NCI-H128 (cell line): ENCODE measurements around the gene CNTN1.

Experiments used
- DNase-seq: peaks from one replicate; lab custom pipeline; 2025; ENCODE audit not compliant: unreplicated experiment; lab: John Stamatoyannopoulos, UW

The CNTN1 gene

DNA sequence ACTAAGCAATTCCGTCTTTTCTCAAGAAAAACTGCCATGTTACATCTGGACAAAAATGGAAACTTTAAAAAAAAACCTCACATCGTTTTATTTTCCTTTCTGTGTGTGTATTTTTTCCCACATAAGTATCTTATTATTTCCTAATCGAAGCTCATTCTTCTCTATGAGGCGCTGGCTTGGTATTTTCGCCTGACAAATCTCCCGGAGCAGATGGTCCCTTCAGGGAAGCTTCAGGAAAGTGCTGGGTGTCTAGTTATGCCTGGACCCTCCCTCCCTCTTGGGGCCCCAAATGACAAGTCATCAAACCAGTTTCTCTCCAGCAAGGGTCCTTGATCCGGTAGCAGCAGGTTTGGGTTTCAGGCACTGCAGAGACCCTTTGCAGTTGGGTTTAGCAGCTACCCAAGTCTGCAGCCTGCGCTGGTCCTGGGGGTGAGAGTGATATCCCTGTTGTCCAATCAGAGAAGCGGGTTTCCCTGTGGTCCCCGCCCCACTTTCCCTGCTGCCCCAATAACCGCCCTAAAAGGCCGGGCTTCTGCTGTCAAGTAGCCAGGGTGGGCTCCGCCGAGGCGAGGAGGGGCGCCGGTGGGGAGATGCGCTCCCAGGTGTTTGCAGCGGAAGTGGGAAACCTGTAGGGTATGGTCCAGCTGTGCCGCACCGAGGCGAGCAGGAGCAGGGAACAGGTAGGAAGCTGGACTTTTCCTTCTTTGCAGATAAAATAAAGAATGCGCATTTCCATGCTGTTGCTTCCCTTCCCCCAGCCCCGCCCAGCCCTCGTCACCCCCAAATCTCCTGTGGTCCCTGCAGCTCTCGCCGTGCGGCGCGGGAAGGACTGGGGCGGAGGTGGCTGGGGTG, at the start of gene CNTN1:
Gene CNTN1, plus strand, starts transcription at position 527 of the 852 bp plus-strand sequence.
- DNase-seq = no peak

DNA sequence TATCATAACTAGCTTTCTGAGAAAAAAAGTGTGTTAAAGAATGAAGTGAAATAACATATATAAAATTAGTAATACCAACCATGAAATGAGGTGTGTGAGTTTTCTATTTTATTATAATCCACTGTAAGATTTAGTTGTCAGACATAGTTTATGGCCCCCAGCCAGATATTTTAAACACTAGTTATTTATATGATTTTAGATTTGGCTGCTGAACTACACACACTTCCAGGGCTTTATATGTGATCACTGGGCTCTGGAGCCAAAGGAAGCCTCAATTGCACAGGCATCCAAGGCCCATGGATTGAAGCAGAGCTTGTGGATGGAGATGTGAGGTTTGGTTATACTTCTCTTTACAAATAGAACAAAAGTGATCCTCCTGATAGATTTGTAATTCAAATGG, 48.7 kb upstream of the CNTN1 start:
- DNase-seq = no peak

DNA sequence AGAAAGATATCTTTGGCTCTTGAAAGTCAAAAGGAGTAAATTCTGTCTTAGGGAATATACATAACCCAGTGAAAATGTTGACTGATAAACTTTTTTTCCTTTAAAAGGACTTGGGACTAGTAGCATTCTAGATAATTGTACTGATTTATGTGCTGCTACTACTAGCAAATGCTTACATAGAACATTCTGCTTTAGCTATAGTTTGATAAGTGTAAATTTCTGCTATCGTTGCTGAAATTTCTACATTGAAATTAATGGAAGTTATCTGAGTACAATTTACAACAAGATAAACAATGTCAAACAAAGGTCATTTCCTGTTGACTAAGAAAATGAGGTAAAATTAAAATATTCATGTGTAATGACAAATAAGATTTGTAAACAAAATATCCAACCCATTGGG, 48.3 kb upstream of the CNTN1 start:
- no peak for DNase-seq

DNA sequence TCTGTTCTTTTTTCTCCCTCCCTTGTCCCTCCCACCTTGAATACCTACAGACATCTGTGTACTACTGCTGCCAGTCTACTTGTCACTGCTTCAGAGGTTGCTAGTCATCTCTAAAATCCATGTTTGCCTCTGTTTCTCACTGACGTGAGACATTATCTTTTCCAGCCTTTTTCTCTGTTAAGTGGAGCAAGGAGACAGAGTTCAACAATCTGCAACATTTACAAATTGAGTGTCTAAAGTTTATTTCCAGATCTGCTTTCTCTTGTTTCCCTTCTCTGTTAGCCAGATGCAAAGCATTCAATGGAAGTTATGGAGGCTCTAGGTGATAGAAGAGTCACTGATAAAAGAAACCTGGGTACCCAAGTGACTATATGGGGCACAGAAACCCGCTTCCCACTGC, 47.5 kb upstream of the CNTN1 start:
- no peak for DNase-seq

DNA sequence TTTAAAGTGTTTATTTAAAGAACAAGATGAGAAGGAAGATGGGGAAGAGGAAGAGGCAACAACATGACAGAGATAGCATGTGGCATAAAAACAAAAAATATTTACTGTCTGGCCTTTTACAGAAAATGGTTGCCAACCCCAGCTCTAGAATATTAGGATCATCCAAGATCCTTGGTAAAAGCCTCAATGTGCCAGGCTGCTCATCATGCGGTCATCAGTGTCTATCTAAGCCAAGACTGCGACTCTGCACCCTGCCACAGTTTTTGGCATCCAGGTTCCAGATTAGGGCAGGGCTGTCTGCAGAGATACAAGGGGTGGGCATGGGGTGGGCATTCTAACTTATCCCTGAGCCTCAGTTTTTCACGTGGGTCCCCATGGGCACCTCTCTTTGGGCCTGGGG, 46.9 kb upstream of the CNTN1 start:
- DNase-seq = no peak

DNA sequence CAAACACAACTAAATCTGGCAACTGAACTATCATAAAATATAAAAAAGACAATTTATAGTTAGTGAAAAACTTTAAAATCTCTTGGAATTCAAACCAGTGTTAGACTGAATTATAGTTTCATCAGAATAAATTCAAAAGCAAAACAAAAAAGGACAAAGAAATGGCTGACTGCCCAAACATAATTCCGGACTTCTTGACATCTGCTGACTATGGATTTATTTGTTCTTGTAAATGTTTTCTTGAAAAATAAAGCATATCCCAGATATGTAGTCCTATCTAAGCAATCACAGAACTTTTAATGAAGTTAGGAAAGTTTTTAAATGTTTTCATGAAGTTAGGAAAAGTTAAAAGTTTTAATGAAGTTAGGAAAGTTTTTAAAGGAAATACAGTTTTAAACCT, 45.8 kb upstream of the CNTN1 start:
- no peak for DNase-seq

DNA sequence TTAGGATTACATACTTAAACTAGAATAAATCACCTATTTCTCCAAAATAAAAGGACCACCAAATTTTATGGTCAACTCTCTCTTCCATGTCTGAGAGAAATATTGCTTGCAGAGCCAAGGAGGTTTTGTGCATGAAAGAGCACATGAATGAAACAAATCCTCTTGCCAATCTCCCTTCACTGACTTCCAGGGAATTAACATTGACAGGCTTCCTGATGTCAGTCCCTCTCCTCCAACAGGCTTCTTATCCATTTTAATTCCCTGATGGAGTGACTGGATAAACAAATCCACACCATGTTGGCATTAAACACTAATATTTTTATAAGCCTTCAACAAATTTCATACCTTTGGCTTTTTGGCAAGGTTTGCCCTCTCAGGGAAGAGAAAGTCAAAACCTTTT, 45.3 kb upstream of the CNTN1 start:
- DNase-seq = no peak

DNA sequence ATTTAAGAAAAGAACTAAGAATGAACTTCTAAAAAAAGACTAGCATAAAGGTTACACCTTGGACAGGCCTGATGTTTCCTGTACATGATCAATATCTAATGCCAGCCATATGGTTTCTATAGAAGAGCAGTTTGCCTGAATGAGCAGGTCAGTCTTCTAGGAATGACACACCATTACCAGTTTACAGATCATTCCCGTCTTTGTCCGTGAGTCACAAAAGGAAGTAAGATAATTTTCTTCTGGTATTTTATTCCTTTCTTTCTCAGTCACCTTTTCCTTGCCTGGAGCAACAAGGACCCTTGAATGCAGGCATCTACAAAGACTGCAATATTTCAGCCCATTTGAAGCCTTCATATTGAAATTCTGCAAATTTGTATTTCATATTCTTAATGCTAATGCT, 44.6 kb upstream of the CNTN1 start:
- no peak for DNase-seq

DNA sequence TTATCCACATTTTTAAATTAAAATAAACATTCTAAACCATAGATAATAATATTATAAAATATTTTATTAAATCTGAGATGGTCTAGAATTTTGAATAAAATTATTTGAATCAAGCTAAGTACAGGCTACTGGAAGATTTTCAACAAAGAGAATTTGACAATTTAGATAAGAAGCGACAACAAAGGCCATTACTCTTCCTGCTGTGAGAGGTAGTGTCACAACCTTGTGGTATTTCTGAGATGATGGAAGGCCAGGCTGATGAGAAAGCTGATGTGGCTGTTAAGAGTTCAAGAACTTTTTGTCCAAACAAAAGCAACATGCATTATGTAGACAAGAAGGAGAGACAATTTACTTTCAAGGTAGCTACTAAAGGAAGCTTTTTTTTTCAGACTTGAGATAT, 43.7 kb upstream of the CNTN1 start:
- DNase-seq = no peak

DNA sequence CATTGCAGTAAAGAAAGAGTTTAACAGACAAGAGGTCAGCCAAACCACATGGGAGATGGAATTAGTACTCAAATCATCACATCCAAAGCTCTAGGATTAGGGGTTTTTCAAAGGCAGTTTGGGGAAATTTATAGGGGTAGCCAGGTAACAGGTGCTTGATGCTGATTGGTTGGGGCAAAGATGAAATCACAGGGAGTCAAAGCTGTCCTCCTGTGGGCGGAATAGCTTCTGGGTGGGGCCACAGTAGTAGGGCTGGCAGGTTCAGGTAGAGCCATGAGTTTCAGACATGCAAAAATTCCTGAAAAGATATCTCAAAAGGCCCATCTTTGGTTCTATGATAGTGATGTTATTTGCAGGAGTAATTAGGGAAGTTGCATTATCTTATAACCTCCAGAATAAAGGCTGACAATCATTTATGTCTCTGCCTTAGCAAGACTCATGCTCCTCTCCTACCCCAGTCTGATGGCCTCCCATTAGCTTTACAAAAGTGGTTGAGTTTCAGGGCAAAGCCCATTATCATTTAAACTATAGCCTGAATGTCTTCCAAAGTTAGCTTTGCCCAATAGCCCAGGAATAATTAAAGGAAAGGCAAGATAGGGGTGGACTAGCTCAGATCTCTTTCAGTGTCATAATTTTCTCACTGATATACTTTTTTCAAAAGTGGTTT, 42.1 kb upstream of the CNTN1 start:
- DNase-seq = no peak

DNA sequence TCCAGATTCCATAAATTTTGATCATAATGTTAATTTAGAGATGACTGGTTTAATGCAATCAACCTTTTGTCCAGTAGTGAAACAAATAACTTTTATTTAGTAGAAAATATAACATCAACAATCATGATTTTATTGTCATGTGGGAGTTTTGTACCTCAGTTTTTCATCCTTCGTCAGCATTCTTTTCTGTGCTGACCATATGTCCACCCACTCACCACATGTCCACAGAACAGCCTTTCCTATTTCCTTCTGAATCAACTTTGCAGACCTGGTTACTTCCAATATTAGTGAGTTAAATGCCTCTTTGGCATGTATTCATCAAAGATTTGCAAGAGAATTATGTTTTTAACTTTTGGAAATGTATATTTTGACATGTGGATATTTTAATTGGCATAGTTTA, 36.8 kb upstream of the CNTN1 start:
- DNase-seq = no peak

DNA sequence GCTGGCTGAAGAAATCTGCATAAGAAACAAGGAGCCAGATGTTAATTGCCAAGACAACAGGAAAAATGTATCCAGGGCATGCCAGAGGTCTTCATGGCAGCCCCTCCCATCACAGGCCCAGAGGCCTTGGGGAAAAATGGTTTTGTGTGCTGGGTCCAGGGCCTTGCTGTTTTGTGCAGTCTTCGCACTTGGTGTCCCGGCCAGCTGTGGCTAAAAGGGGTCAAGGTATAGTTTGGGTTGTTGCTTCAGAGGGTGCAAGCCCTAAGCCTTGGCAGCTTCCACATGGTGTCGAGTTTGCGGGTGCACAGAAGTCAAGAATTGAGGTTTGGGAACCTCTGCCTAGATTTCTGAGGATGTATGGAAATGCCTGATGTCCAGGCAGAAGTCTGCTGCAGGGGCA, 29.9 kb upstream of the CNTN1 start:
- DNase-seq = no peak

DNA sequence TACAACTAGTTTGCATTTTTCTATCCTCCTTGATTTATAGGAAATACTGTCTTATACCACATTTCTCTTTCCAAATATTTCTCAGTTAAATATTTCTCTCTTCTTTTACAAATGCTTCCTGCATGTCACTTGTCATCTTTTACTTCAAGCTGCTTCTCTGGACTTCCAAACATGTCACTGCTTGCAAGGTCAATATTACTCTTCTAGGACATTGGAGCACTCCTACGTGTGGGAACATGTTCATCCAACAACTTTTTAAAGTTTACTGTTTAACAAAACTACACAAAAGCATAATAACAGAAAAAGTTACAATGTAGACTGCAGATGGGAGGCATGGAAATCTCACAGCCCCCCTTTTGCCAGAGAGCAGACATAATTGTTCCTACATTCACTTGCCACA, 28.5 kb upstream of the CNTN1 start:
- no peak for DNase-seq

DNA sequence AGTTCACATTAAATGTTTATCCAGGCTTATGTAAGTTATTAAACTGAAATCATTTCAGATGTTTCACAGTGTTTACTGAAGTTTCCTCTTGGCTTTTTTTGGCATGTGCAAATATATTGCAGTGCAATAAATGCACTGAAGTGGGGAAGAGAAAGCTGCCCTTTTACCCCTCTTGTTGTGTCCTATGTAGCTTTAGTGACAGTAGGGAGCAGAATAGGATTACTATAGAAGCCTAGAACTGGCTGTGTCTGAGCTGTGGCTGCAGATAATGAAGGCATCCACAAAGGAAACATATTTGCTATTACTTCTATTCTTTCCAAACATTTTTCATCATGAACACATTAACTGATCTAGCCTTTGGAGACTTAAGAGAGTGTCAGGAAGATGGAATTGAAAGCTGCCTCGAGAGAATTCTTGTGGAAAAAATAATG, 24.1 kb upstream of the CNTN1 start:
- no peak for DNase-seq

DNA sequence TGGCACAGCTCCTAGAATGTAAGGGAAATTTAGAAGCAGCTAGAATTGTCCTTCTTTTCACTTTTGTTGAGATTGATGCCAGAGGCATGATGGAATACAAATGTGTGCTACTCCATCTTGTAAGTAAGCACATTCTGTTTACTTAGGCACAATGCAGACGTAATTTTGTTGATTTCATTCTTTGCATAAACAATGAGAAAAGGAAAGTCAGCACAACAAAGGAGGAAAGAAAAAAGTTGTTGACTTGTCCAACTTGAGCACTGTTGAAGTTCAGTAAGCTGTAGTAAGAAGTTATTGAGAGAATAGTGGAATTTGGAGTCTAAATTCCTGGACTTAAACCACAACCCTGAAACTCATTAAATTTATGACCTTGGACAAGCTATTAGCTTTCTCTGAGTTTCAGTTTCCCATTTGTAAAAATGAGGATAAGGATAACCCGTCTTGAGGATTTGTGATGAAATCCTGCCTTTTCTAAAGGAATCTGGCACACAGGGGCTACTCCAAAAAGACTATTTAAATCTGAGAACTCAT, 19.4 kb upstream of the CNTN1 start:
- no peak for DNase-seq

DNA sequence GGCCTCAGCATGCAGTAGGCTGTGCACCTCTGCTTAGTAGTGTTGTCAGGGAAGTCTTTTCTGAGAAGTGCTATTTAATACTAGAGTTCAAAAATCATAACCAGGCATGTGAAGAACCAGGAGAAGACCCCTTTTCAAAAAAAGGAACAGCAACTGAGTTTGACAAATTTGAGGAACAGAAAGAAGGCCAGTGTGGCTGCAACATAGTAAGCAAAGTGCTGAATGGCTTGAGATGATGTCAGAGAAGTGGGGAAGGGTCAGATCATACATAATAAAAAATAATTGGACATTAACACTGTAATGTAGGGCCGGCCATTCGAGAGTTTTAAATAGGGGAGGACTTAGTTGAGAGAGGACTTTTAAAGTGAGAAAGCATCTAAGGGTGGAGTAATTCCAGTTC, 11.1 kb upstream of the CNTN1 start:
- no peak for DNase-seq

DNA sequence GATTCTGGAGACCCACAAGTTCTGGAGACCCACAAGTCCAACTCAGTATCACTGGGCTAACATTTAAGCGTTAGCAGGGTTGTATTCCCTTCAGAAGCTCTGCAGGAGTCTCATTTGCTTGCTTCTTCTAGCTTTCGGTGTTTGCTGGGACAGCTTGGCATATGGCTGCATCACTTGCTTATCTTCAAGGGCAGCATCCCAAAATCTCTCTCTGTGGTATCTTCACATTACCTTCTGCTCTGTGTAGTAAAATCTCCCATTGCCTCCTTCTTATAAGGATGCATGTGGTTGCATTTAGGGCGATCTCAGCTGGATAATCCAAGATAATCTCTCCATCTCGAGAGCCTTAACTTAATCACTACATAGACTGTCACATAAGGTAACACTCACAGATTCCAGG, 7.3 kb upstream of the CNTN1 start:
- no peak for DNase-seq

DNA sequence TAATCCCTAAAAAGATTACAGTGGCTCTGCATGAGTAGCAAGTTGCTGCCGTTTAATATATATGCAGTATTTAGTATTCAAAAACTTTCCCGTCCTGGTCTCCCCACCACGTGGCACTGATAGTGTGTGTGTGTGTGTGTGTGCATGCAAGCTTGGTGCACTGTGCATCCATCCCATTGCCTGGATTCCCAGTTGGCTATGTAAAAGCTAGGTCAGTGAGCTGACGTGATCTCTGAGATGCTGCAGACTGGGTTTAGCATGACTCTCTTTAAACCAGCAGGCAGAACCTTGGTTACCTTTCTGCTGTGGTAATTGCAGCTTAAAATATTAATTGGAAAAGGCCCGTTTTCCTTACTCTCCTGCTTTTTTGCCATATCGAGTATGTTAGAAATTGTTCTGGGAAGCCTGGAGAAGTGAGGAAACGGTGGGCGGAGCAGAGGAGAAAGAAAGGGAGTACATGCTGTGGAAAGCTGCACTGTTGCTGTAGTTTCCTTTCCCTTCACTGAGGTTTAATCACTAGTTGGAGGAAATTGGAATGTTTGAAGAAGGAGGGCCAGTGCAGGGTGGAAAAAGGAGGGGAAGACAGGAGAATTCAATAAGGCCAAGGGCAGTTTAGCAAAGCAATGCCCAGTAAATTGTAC, 4.0 kb upstream of the CNTN1 start:
- no peak for DNase-seq

DNA sequence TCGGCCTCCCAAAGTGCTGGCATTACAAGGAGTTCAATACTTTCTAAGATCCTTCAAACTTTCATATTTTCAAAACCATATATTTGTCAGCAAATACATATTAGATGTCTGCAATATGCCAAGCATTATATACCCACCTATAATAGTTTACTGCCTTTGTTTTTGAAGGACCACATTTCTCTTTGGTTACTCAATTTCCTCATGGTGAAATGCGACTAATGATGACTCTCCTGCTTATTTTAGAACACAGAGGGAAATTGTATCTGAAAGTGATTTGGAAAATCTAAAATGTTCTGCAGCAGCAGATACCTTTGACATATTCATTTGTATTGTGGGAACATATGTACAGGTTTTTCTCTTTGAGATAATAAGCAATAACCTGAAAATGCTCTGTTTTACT, 2.7 kb upstream of the CNTN1 start:
- DNase-seq = no peak

DNA sequence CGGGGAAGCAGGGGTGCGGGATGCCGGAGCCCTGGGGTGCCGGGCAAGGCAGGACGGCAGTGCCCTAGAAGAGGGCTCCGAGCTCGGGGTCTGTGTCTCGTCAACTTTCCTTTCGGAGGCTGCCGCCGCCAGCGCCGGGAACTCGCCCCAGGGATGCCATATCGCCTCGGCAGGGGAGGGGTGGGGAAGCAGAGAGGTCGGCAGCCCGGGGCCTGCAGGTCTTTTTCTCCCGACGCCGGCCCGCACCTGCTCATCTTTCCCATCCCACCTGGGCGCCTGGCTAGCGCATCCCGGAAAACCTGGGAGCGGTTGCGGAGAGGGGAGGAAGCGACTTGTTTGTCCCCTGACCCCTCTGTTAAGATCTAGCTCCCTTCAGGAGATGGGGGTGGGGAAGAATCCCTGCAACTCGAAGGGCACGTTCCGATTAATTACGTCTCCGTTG, 547 bp downstream of the CNTN1 start:
- no peak for DNase-seq

DNA sequence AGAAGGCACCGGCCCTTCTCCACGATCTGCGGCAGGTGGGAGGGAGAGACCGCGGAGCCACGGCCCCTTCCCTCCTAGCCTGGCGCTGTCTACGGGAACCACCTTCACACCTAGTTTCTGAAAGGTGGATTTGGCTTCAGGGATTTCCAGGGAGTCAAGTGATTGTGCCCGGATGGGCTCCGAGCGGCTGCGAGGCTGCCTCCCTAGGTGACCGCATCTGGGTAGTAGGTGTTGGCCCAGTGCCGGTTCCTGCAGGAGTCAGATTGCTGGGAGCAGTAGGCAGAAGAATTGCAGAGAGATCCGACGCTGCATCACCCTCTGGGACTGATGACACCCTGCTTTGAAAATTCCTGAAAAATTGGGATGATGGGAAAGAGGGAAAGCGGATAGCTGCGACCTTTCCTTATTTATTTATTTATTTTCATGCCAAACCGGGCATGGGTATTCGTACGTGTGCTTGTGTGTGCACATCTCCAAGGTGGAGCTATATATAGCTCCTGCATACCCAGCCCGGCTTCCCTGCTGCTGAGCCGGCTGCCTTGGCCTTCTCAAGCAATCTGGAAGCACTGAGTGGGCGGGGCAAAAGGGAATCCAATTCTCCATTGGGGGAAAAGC, 1.1 kb downstream of the CNTN1 start:
- no peak for DNase-seq
